HG03095 (cell line): ENCODE data around the gene MRPS2.
"Not testable (repeated sequence)": the region's sequence is repeated elsewhere in the genome, so short reads cannot be mapped to it uniquely, and the experiment has no call there.

Experiments
- ATAC-seq: cut with Tn5 transposase; IDR thresholded peaks from one replicate; pipeline ENCODE4 v1.9.1; 2021; ENCODE audit warnings: moderate library complexity; ENCODE audit not compliant: unreplicated experiment

Gene MRPS2

GRCh38 chr9:135500525-135501260, at the start of gene MRPS2:
TSS of gene MRPS2 (plus strand) at chr9:135500682. CDS start at chr9:135500711, 29 bp downstream.
- ATAC-seq: peak; percentile 75

- ATAC-seq: no peak
These were observed 49.5 kb upstream of the MRPS2 start for GRCh38 chr9:135450956-135451355.

- ATAC-seq: not testable (repeated sequence)
These were observed 48.6 kb upstream of the MRPS2 start for GRCh38 chr9:135451909-135452308.

- ATAC-seq: no peak
These were observed 45.7 kb upstream of the MRPS2 start for GRCh38 chr9:135454737-135455136.

- ATAC-seq: no peak
These were observed 45.0 kb upstream of the MRPS2 start for GRCh38 chr9:135455401-135456030.

- ATAC-seq: no peak
These were observed 43.9 kb upstream of the MRPS2 start for GRCh38 chr9:135456436-135457104.

- not testable (repeated sequence) for ATAC-seq
These were observed 42.0 kb upstream of the MRPS2 start for GRCh38 chr9:135458478-135458877.

GRCh38 chr9:135461936-135462335, 38.5 kb upstream of the MRPS2 start:
- ATAC-seq: no peak

GRCh38 chr9:135463140-135463539, 37.3 kb upstream of the MRPS2 start:
- ATAC-seq: no peak

GRCh38 chr9:135464181-135464580, 36.3 kb upstream of the MRPS2 start:
- no peak for ATAC-seq

- no peak for ATAC-seq
These were observed 31.5 kb upstream of the MRPS2 start for GRCh38 chr9:135468854-135469521.

GRCh38 chr9:135471791-135472640, 28.5 kb upstream of the MRPS2 start:
- no peak for ATAC-seq

GRCh38 chr9:135473972-135474543, 26.4 kb upstream of the MRPS2 start:
- ATAC-seq: no peak

GRCh38 chr9:135474915-135475314, 25.6 kb upstream of the MRPS2 start:
- no peak for ATAC-seq

GRCh38 chr9:135476561-135477355, 23.7 kb upstream of the MRPS2 start:
- no peak for ATAC-seq

GRCh38 chr9:135478191-135478590, 22.3 kb upstream of the MRPS2 start:
- no peak for ATAC-seq

GRCh38 chr9:135478829-135479468, 21.5 kb upstream of the MRPS2 start:
- ATAC-seq: no peak

- ATAC-seq: no peak
These were observed 20.9 kb upstream of the MRPS2 start, which contains the start of gene PPP1R26 for GRCh38 chr9:135479469-135480052. TSS of gene PPP1R26 (plus strand) at chr9:135479782. CDS start at chr9:135484511, 4,729 bp downstream.
